Effector memory CD4-positive, alpha-beta T cell (primary cell): ENCODE data around the gene AKT2.

Source experiments
- DNase-seq, 3 donors: peaks; one replicate each; pipeline ENCODE4 v3.0.0-alpha.2; 2020
- H3K27ac ChIP-seq: 2 replicates; pipeline ENCODE4 v1.7.0; 2013; ENCODE audit warnings: mild to moderate bottlenecking, low read length, moderate library complexity; ENCODE audit not compliant: insufficient read depth, poor library complexity, severe bottlenecking
- H3K27me3 ChIP-seq: replicated peaks from 2 replicates; pipeline ENCODE4 v1.7.0; 2013; ENCODE audit warnings: mild to moderate bottlenecking, low read length; ENCODE audit not compliant: insufficient read depth, control insufficient read depth, poor library complexity, severe bottlenecking
- H3K36me3 ChIP-seq: 2 replicates; pipeline ENCODE4 v1.7.0; 2013; ENCODE audit warnings: mild to moderate bottlenecking, low read length, moderate library complexity; ENCODE audit not compliant: control insufficient read depth, insufficient read depth
- H3K4me1 ChIP-seq: 2 replicates; pipeline ENCODE4 v1.7.0; 2013; ENCODE audit warnings: low read length, mild to moderate bottlenecking; ENCODE audit not compliant: control insufficient read depth, insufficient read depth, poor library complexity, severe bottlenecking
- H3K4me3 ChIP-seq: 2 replicates; pipeline ENCODE4 v1.7.0; 2013; ENCODE audit warnings: low read length, low read depth, mild to moderate bottlenecking; ENCODE audit not compliant: insufficient read depth, poor library complexity, severe bottlenecking
- H3K9me3 ChIP-seq: 2 replicates; pipeline ENCODE4 v1.7.0; 2013; ENCODE audit warnings: mild to moderate bottlenecking, low read length, moderate library complexity; ENCODE audit not compliant: control insufficient read depth

The AKT2 gene

GRCh38 chr19:40245506-40246128 is 39.5 kb downstream of the AKT2 start:
- peaks cover 15% of the 10 kb centered on the region for H3K36me3 ChIP-seq
- no peak overlapping the region for H3K27ac ChIP-seq

DNA sequence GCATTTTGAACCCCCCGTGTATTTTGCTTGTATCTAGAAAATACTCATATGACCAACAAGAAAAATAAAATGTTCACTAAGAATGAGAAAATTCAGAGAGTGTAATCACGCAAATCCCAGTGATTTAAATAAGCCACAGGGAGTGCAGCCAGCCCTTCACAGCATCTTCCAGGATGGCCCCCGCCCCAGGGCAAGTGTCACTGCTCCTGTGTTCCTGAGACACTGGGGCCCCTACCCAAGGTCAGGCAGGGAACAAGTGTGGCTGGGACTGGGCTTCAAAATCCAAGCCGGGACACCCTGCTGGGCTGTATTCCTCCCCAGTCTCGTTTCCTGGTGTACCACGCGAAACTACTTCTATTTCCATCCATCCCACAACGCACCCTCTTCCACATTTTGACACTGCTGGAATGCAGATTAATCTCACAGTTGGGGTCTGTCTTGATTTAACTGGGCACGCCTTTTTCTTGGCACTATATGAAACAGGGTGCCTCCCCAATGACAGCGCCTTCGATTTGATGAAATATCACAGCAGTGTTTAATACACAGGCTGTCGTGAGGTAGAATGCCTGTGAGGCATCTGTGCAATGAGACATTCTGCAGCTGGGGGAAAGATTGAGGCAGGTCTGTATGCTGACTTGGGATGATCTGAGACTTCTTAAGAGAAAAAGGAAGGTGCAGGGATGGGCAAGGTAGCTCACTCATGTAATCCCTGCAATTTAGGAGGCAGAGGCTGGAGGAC is 40.4 kb downstream of the AKT2 start:
- Histone ChIP-seq H3K27me3 (no peaks in the 10 kb centered on the region), H3K36me3 (peaks cover 24% of the 10 kb centered on the region), H3K9me3 (no peaks in the 10 kb centered on the region), H3K27ac (no peak overlapping the region), H3K4me3 (no peak overlapping the region), H3K4me1 (no peaks in the 10 kb centered on the region)
- no peak for DNase-seq

More at GRCh38 chr19:40245506-40246128, 39.5 kb downstream of the AKT2 start:
- no peaks in the 10 kb centered on the region for H3K27me3 ChIP-seq
- no peak for DNase-seq
- no peak overlapping the region for H3K4me3 ChIP-seq
- H3K9me3 ChIP-seq = no peaks in the 10 kb centered on the region
- H3K4me1 ChIP-seq = no peaks in the 10 kb centered on the region

DNA sequence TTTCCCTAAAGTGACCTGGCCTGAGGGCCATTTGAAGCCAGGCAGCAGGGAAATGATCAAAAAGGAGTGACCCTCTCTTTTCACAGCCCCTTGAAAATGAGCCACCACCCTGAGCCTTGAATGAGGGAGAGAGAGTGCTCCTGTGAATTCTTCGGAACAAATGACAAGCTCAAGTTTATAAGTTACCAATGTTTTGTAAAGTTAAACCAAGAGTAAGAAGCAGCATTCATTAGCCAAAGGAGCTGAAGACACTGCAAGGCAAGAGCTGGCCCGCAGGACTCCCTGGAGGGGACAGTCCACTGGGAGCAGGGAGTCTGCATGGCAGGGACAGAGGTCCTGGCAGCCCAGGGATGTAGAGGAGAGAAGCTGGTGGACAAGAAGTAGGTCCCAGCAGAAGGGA is 42.0 kb downstream of the AKT2 start:
- Histone ChIP-seq H3K9me3 (no peaks in the 10 kb centered on the region), H3K4me3 (no peak overlapping the region), H3K27ac (no peak overlapping the region), H3K36me3 (peaks cover 39% of the 10 kb centered on the region), H3K4me1 (no peaks in the 10 kb centered on the region), H3K27me3 (no peaks in the 10 kb centered on the region)
- DNase-seq = no peak

DNA sequence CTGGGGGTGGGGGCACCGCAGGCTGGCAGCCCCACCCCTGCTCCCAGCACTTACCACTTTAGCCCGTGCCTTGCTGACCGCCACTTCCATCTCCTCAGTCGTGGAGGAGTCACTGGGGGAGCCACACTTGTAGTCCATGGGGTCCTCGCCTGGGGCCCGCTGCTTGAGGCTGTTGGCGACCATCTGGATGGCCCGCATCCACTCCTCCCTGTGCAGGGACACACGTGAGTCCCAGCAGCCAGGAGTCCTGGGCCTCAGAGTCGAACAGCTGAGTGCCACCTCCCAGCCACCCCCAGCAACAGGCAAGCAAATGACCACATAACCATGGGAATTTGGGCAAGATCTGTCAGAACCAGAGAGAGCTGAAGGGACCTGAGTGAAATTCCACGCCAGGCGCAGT is 42.7 kb downstream of the AKT2 start:
- H3K4me1 ChIP-seq = no peaks in the 10 kb centered on the region
- H3K4me3 ChIP-seq = no peak overlapping the region
- H3K36me3 ChIP-seq = peaks cover 46% of the 10 kb centered on the region
- H3K27ac ChIP-seq = no peak overlapping the region
- H3K27me3 ChIP-seq = no peaks in the 10 kb centered on the region
- DNase-seq = no peak
- H3K9me3 ChIP-seq = no peaks in the 10 kb centered on the region

DNA sequence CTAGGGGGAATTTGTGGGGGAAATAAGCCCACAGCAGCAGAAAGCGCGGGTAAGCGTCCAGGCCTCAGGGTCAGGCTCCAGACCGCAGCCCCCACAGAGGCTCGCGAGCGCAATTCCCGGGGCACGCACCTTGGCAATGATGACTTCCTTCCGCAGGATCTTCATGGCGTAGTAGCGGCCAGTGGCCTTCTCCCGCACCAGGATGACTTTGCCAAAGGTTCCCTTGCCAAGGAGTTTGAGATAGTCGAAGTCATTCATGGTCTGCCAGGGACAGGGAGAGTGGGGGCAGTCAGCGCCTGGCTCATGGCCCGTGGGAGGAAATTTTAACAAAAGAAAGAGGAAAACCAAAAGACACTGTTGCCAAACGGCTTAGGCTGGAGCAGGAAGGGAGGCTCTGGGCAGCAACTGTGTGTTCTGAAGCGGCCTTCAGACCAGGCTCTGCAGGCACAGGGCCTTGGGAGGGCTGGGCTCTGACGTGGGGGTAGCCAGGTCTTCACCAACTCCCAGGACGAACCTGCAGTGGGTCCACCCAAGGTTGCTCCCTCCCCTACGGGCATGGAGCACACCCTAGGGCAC is 43.2 kb downstream of the AKT2 start:
- no peak for DNase-seq
- Histone ChIP-seq H3K4me3 (no peak overlapping the region), H3K9me3 (no peaks in the 10 kb centered on the region), H3K4me1 (no peaks in the 10 kb centered on the region), H3K36me3 (peaks cover 52% of the 10 kb centered on the region), H3K27me3 (no peaks in the 10 kb centered on the region), H3K27ac (no peak overlapping the region)

DNA sequence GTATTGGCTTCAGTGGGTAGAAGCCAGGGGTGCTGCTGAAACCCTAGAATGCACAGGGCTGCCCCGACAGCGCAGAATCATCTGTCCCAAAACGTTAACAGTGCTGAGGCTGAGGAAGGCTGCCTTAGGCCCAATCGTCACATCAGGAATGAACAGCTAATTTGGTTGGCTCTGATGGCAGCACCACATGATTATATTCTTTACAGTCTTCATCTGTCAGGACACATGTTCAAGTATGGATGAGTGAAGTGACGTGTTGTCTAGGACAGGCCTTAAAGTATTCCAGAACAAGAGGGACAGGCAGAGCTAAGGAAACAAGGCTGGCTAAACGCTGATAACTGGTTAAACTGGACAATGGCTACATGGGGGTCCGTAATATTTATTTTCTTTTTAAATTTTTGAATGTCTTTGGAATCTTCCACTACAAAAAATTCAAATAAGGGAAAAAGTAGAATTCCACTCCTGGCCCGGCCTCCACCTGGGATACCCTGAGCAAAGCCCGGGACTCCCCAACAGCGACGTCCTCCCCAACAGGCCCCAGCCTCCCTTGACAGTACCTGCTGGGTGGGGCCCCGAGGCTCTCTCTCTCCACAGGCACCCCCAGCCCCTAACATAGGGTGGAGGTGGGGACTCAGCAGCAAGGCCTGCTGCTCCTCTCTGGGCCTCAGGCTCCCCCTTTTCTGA is 43.9 kb downstream of the AKT2 start:
- peaks cover 58% of the 10 kb centered on the region for H3K36me3 ChIP-seq
- no peaks in the 10 kb centered on the region for H3K4me1 ChIP-seq
- H3K9me3 ChIP-seq = no peaks in the 10 kb centered on the region
- no peak overlapping the region for H3K27ac ChIP-seq
- no peaks in the 10 kb centered on the region for H3K27me3 ChIP-seq
- H3K4me3 ChIP-seq = no peak overlapping the region
- DNase-seq = no peak

DNA sequence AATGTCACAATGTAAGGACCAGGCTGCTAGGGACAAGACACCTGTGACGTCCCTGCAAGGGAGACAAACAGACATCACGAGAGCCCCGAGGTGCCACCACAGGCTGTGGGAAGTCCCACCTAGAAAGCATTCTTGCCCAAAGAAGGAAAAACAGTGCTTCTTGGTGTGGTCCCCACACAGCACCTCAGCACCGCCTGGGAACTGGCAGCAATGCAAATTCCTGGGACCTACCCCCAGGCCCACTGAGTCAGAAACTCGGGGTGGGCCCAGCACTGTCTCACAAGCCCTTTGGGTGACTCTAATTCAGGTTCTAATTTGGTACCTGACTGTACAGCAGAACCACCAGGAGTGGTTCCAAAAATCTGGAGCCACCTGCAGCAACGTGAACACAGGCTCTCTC is 44.8 kb downstream of the AKT2 start:
- Histone ChIP-seq H3K4me3 (no peak overlapping the region), H3K27me3 (no peaks in the 10 kb centered on the region), H3K4me1 (no peaks in the 10 kb centered on the region), H3K36me3 (peaks cover 67% of the 10 kb centered on the region), H3K27ac (no peak overlapping the region), H3K9me3 (no peaks in the 10 kb centered on the region)
- DNase-seq = no peak

- no peaks in the 10 kb centered on the region for H3K9me3 ChIP-seq
- H3K4me3 ChIP-seq = no peak overlapping the region
- DNase-seq = no peak
- no peaks in the 10 kb centered on the region for H3K4me1 ChIP-seq
- H3K27me3 ChIP-seq = no peaks in the 10 kb centered on the region
- peaks cover 74% of the 10 kb centered on the region for H3K36me3 ChIP-seq
- H3K27ac ChIP-seq = no peak overlapping the region
These were observed 45.5 kb downstream of the AKT2 start for GRCh38 chr19:40239415-40240226.

- H3K9me3 ChIP-seq = no peaks in the 10 kb centered on the region
- no peak overlapping the region for H3K27ac ChIP-seq
- no peaks in the 10 kb centered on the region for H3K4me1 ChIP-seq
- no peak overlapping the region for H3K4me3 ChIP-seq
- H3K36me3 ChIP-seq = peaks cover 79% of the 10 kb centered on the region
- no peaks in the 10 kb centered on the region for H3K27me3 ChIP-seq
- no peak for DNase-seq
These were observed 46.4 kb downstream of the AKT2 start for GRCh38 chr19:40238775-40239174.
